ENCODE measurements around the gene IGF2.

IGF2 gene

DNA sequence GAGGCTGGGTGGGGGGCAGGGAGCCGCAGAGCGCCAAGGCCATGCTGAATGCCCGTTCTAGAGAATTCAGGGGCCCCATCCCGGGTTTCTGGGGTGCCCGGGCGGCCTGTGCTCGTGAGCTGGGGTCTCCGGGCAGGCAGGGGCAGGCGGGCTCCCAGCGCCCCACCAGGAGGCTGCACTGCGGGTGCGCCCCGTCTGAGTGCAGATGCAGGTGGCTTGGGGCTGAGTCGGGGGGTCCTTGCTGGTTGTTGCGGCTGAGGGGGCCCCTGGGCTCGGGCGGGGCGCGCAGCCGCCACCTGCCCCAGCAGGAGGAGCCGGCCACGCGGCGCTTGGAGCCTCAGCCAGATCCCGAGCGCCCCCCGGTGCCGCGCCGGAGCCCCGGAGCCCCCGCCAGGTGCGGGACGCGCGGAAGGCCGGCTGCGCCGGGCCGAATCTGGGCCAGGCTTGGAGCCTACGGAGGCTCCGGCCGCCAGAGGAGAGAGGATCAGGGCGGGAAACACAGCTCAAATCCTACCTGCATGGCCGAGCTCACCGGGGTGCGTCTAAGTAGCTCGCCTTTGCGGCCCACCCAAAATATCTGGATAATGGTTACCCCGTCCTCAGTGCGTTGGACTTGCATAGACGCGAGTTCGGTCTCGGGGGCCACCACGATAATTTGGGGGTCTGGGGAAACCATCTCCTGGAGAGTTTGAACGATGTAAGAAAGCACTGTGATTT, 590 bp upstream of the IGF2 start:
- DNase-seq (ENCODE audit: low read depth) = no peak
- peak overlapping the region; percentile 34 for H3K4me3 ChIP-seq (ENCODE audit: low read depth, low read length)

DNA sequence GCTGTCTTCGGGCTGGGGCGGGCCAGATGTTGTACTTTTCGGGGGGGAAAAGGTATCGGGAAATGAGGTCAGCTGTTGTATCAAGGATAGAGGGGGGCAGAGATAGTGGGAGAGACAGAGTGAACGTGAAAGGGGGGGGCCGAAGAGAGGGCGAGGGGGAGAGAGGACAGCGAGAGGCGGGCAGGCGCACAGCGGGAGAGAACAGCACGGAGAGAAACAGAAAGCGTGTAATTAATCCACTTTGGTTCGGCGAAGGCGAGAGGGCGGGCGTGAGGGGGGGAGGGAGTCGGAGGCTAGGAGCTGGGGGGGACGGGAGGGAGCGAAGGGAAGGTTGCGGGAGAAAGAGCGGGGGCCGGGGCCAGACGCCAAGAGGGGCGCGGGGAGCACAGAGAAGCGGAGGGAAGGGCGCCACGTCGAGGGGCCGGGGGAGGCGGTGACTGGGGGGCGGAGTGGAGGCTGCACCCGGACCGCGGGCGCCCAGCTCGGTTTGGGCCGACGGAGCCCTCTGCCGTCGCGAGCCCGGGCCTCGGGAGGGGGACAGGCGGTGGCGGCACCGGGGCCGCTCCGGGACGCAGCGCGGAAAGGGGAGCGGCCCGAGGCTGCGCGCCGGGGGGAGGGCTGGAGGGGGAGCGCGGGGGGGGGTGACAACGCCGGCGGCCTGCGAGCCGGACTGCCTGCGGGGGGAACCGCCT, 612 bp downstream of the IGF2 start:
- peak overlapping the region; percentile 44 for H3K4me3 ChIP-seq (ENCODE audit: low read depth, low read length)
- no peak for DNase-seq (ENCODE audit: low read depth)

DNA sequence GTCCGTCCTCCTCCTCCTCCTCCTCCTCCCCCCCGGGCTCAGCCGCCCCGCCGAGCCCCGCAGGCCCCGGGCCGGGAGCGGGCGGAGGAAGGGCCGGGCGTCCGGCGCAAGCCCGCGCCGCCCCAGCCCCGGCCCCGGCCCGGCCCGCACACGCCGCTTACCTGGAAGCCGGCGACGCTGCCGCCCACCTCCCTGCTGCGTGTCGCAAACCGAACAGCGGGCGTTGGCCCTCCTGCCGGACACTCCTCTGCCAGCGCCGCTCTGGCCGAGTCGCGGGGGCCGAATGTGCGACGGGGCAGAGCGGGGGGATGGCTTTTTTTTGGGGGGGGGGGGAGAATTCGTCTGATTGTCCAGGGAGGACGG, 1.1 kb downstream of the IGF2 start:
- no peak for DNase-seq (ENCODE audit: low read depth)
- H3K4me3 ChIP-seq (ENCODE audit: low read depth, low read length) = peak overlapping the region; percentile 44

DNA sequence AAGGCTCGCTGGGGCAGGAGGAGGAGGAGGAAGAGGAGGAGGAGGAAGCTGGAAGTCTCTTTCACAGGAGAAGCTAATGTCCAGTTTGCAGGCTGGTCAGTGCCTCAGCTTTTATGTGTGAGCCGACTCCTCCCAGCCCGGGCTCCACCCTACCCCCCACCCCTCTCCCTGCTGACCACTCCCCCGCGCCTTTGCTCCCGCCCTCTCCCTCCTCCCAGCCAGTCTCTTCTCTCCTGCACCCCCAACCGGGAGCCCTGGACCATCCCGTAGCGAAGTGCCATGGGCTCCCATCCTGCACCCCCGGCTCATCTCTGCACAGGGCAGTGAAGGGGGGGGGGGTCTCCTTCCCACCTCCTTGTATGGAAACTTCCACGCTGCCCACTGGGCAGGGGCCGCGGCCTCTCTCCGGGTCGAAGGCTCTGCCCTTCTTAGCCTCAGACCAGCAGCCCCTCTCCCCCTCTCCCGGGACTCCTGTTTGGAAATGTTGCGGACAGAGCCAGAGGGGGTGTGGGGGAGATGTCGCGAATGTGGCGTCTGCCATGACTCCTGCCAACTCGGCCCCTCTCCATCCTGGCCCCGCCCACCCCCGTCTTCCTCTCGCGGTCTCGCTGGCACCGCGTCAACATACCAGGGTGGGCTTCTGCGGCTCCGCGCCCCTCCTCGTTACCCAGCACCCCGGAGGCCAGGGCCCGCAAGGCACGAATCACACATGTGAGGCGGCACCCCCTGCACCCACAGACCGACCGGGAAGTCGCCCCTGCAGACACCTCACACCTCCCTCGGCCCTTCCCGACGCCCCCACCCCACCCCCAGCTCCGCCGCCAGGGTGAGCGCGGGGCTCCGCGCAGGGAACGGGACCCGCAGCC, 1.8 kb downstream of the IGF2 start:
- peak; percentile 32 for DNase-seq (ENCODE audit: low read depth)
- peak overlapping the region; percentile 44 for H3K4me3 ChIP-seq (ENCODE audit: low read depth, low read length)

DNA sequence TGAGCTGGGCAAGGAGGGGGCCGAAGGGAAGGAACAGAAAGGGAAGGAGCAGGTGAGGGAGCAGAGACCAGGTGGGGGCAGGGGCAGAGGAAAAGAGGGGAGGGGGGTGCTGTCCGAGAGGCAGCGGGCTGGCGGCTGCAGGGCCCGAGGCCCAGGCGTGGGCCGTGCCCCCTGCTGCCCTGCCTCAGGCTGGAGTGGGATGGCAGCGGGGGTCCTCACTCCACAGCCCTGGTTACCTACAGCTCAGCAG, 2.3 kb downstream of the IGF2 start:
- H3K4me3 ChIP-seq (ENCODE audit: low read depth, low read length) = peak overlapping the region; percentile 44

DNA sequence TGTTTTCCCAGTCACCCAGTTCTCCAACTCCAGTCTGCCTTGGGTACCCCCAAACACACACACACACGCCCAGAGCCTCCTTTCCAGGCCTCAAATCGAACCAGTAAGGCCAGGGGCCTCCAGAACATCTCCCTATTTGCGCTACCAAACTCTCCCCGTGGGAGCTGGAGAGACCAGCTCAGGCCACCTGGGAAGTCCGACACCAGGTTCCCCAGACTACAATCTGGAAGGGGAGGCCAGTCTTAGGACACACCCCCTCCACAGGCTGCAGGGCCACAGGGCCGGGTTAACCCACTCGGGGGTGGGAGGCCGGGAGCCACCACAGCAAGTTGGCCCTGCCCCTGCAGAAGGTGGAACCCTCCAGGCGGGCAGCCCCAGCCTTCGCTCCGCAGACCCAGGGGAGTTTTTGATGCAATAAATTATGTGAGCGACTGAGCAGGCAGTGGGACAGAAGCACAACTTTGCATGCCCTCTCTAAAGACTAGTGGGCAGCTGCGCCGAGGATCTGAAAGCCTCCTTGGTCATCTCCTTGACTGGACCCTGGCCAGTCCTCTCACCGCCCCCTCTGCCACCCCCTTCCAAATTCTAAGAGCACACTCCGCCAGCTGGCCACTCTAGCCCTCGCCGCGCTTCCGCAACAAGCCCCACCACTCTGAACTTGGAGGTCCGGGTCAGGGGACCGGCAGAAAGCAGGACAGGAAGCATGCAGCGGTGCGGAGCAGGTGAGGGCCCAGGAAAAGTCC, 2.8 kb downstream of the IGF2 start:
- H3K4me3 ChIP-seq (ENCODE audit: low read depth, low read length) = peak overlapping the region; percentile 44
- no peak for DNase-seq (ENCODE audit: low read depth)

More for the DNA sequence above, 2.3 kb downstream of the IGF2 start:
- DNase-seq (ENCODE audit: low read depth) = no peak

DNA sequence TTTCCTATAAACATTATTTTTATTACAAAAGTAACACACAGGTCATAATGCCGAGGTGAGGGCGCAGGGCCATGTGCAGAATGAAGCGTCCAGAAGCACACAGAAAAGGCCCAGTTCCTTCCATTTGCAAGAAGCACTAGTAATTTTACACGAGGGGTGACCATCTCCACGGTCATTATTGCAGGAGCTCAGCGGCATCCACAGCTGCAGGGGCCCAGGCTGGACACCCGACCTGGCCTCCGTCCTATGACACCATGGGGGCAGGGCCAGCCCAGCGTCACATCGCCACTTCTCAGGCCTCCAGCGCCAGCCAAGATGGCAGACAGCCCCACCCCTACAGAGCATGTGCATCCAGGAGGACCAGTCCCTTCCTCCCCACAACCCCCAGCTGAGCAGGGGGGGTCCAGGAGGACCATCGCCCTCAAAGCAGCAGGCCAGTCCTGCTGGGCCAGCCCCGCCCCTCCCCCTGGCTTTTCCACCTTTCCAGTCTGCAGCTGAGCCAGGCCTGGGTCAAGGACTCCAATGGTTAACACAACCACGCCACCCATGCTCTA, 3.5 kb downstream of the IGF2 start:
- no peak for DNase-seq (ENCODE audit: low read depth)
- peak overlapping the region; percentile 44 for H3K4me3 ChIP-seq (ENCODE audit: low read depth, low read length)

DNA sequence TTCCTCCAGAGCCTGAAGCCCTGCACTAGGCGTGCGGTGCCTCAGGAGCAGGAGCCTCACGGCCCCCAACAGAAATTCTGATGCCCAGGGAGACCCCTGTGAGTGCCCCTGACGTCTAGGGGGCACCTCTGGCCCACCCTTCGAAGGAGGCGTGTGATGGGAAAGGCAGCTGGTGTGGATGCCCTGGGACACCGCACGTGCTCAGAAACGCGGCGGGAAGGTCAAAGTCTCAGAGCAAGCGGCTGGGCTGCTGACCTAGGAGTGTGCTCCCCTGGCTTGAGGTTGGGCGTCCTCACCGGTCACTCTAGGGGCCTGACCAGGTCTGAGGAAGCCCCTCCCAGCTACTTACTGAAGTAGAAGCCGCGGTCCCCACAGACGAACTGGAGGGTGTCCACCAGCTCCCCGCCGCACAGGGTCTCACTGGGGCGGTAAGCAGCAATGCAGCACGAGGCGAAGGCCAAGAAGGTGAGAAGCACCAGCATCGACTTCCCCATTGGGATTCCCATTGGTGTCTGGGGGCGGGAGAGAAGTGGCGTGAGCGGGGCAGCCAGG, 4.1 kb downstream of the IGF2 start:
- DNase-seq (ENCODE audit: low read depth) = no peak
- H3K4me3 ChIP-seq (ENCODE audit: low read depth, low read length) = peak overlapping the region; percentile 44

DNA sequence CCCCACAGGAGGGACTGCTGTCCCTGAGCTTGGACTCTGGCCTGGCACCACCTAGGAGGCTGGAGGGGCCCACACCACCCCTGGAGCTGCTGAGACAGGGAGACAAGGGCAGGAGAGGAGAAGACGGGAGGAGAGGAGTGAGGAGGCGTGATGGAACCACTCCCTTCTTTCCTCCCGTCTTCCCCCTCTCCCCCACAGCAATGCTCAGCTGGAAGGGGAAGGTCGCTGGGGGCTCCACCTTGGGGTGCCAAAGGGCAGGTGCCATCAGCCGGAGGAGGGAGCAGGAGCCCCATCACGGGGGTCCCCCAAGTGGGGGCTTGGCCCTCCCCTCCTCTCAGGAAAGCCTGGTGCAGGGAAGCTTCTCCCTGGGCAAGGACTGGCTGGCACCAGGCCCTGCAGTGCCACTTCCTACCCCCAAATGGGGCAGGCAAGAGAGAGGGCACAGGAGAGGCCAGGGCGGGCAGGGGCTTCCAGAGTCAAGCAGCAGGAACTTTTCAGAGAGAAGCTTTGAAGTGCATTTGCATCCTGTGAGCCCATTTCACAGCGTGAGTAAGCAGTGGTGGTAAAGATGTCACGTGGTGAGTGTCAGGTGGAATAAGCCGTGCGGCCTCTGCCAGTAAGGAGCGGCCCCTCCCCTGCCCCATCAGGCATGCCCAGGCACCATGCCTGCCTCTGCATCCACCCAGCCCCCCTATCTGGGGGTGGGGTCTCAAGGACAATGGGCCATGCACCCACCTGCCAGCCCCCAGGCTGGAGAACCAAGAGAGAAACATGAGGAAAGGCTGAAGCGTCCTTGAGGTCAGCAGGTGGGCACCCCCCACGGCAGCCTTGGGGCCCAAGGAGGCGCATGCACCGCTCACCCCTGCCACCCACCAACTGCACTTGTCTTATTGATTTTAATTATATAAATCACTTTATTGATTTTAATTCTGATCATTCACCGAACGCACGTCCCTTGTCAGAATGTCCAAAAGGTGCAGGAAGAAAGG, 4.9 kb downstream of the IGF2 start:
- H3K4me3 ChIP-seq (ENCODE audit: low read depth, low read length) = peak overlapping the region; percentile 44
- DNase-seq (ENCODE audit: low read depth) = no peak

DNA sequence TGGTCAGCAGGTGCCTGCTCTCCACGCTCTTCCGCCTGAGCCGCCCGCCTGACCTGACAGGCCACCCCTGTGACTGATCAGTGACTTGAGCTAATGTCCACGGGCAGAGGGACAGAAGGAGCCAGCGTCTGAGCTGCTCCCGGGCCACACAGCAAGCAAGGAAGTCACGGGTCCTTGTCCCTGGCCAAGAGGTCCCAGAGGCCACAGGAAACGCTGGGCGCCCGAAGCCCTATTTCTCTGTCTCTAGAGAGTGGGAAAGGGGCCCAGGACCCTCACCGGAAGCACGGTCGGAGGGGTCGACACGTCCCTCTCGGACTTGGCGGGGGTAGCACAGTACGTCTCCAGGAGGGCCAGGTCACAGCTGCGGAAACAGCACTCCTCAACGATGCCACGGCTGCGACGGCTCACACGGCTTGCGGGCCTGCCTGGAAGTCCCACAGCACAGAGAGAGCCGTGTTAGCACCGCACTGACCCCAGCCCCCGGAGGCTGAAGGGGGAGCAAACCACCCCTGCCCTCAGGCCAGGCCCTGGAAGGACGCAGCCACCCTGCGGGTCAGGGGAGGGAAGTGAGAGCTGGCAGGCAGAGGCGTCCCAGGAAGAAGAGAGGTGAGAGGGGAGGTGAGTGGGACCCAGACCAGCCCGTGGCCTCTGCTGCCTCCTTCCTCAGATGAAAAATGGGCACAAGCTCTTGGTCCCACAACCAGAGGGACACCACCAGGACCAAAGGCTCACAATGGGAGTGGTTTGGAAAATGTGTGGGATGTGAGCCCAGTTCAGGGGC, 5.8 kb downstream of the IGF2 start:
- no peak for DNase-seq (ENCODE audit: low read depth)
- H3K4me3 ChIP-seq (ENCODE audit: low read depth, low read length) = peak overlapping the region; percentile 44

DNA sequence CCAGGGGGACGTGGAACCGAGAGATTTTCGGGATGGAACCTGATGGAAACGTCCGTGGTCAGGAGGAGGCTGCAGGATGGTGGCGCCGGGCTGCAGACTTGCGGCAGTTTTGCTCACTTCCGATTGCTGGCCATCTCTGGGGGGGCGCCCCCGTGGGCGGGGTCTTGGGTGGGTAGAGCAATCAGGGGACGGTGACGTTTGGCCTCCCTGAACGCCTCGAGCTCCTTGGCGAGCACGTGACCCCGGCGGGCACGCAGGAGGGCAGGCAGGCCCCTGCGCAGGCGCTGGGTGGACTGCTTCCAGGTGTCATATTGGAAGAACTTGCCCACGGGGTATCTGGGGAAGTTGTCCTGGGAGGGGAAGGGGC, 6.3 kb downstream of the IGF2 start:
- H3K4me3 ChIP-seq (ENCODE audit: low read depth, low read length) = no peak overlapping the region
- no peak for DNase-seq (ENCODE audit: low read depth)

DNA sequence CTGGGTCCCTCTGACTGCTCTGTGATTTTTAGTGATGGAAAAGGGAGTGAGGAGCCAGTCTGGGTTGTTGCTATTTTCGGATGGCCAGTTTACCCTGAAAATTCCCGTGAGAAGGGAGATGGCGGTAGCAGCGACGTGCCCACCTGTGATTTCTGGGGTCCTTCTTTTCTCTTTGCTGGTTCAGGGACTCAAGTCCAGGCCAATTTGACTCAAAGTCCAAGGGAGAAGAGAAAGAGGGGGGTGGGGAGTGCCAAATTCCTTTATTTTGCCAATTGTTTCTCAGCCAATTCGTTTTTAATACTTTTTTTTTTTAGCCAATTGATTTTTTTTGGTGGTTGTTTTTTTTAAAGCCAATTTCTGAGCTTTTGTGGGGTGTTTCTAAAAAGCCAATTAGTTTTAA, 6.9 kb downstream of the IGF2 start:
- H3K4me3 ChIP-seq (ENCODE audit: low read depth, low read length) = no peak overlapping the region
- DNase-seq (ENCODE audit: low read depth) = no peak

DNA sequence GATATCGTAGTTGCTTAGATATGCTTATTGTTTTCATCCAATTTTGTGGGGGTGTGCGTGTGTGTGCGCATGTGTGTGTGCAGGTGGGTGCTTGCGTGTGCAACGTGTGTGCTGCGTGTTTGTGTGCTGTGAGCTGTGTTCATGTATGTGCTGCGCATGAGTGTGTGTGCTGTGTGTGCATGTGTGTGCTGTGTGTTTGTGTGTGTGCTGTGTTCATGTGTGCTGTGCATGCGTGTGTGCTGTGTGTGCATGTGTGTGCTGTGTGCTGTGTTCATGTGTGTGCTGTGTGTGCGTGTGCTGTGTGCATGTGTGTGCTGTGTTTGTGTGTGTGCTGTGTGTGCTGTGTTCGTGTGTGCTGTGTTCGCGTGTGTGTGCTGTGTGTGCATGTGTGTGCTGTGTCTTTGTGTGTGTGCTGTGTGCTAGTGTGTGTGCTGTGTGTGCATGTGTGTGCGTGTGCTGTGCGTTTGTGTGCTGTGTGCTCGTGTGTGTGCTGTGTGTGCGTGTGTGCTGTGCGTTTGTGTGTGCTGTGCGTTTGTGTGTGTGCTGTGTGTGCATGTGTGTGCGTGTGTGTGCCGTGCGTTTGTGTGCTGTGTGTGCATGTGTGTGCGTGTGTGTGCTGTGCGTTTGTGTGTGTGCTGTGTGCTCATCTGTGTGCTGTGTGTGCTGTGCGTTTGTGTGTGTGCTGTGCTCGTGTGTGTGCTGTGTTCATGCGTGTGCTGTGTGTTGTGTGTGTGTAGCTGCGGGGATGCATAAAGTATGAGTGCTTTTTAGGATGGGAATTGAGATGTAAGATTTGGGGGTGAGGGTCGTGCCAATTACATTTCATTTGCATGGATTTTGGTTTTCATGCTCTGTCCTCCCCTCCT, 7.6 kb downstream of the IGF2 start:
- DNase-seq (ENCODE audit: low read depth) = no peak
- H3K4me3 ChIP-seq (ENCODE audit: low read depth, low read length) = no peak overlapping the region

DNA sequence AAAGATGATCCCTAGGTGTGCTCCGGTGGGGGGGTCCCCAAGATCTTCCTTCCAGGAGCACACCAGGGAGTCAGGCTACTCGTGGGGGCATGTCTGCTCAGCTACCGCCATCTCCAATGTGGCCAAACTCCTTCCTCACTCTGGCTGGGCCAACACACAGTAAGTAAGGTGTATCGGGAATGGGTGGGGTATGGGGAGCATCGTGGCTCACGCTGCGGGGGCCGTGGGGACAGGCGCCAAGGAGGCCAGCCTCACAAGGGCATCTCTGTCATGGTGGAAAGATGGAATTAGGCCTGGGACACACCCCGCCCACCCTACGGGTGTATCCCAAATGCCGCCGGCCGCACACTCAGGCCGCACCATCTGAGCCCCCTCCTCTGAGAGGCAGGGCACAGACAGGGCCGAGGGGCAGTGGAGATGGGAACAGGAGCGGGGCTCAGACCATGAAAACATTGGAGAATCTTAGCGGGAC, 8.3 kb downstream of the IGF2 start:
- no peak for DNase-seq (ENCODE audit: low read depth)
- H3K4me3 ChIP-seq (ENCODE audit: low read depth, low read length) = no peak overlapping the region

DNA sequence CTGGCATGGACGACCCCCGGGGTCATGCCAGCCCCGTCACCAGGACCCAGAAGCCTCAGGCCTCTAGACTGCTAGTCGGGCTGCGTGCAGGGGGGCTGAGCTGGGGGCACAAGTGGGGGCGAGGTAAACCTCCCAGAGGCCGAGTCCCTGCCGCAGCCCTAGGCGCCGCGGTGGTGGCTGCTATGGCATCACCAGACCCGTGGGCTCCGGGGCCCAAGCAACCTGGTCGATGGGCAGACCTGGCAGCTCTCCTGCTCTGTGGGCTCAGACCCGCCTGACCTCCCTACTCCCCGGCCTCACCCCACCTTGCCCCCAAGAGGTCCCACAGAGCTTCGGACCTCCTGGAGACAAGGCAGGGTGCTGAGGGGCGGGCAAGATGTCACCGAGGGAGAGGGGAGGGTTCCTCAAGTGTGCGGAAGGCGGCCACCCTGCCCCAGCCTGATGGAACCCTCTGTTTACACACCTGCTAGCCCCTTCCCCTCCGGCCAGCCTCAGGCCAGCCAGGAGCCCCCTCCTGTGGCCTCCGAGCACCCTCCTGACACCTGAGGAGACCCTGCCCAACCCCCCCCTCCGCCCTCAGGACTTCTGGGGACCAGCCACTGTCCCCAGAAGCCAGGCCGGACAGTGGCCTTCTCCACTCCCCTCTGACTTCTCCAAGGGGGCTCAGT, 9.4 kb downstream of the IGF2 start:
- DNase-seq (ENCODE audit: low read depth) = no peak

DNA sequence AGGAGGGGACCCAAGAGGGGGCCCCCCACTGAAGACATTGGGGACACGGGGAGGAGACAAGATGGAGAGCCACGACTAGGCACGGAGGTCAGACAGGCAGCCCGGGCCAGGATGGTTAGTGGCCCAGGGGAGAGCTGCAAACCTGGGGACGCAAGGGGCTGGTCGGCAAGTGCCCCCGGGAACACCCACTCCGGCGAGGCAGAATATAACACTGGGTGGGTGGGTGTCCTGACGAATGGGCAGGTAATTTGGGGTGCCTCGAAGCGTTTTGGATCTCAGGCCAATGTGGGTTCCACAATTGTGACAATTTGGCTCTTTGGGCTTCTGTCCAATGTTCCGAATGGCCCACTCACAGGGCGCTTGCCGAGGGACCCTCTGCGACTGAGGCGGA, 9.9 kb downstream of the IGF2 start:
- DNase-seq (ENCODE audit: low read depth) = no peak
- H3K4me3 ChIP-seq (ENCODE audit: low read depth, low read length) = no peak overlapping the region

More for the DNA sequence above, 9.4 kb downstream of the IGF2 start:
- no peak overlapping the region for H3K4me3 ChIP-seq (ENCODE audit: low read depth, low read length)

Data from skeletal muscle cell (primary cell).